HG02943 (cell line): Measurements from ENCODE around the gene TMEM205.

ENCODE experiments used
- ATAC-seq: cut with Tn5 transposase; IDR thresholded peaks from one replicate; pipeline ENCODE4 v1.9.1; 2021; ENCODE audit warnings: mild to moderate bottlenecking, low read depth, moderate library complexity; ENCODE audit not compliant: unreplicated experiment

TMEM205 gene

DNA sequence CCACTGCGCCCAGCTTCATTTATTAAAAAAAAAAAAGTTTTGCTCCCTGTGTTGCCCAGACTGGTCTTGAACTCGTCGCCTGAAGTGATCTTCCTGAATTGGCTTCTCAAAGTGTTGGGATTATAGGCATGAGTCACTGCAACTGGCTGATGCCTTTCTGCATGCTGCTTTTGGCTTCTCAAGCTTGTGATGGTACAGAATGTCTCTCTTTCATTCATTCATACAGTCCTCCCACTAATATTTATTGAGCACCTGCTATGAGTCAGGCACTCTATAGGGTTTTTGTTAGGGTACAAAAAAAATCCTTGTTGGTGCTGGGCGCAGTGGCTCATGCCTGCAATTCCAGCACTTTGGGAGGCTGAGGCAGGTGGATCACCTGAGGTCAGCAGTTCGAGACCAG is 41.1 kb downstream of the TMEM205 start:
- no peak for ATAC-seq

DNA sequence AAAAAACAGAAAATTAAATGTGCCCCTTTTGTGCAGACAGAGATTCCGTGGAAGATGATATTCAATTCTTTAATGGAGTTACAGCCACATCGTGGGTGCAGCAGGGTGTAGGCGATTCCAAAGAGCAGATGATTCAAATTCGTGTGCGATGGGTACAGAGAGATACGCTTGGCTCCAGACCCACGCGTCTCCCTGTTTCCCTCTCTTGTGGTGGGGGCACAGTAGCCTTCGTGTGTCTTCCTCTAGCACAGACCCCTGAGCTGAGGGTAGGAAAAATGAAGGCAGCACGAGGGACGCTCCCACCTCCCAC is 45.3 kb downstream of the TMEM205 start:
- no peak for ATAC-seq

DNA sequence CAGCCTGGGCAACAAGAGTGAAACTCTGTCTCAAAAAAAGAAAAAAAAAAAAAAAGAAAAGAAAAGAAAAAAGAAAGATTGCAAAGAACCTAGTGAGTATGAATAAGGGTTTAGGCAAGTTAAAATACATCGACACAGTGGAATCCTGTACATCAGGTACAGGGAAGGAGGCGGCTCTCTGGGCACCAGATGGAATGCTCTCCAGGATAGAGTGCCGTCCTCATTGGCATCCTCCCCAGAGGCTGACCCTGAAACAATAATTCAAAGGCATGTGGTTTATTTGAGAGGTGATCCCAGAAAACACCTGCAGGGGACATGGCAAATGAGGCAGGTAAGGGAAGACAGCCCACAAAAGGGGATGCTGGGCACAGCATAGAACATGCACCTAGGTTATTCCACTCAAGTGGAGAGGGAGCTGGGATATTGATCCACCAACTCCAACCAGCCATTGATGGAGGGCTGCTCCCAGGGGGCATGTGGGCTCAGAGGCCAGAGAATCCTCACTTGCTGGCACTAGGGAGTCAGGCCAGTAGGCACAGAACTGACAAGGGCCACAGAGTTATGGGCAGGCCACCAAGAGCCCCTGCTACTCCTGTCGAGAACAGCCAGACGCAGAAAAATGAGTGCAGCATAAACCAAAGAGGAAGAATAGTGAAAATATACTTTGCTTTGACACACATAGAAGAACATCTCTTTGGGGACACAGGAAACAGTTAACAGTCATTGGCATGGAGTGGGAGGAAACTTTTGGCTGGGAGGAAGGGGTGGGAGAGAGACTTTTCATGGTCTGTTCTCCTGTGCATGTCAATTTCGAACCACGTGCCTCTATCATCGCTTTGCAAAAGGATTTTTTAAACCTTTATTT is 45.9 kb downstream of the TMEM205 start:
- no peak for ATAC-seq

DNA sequence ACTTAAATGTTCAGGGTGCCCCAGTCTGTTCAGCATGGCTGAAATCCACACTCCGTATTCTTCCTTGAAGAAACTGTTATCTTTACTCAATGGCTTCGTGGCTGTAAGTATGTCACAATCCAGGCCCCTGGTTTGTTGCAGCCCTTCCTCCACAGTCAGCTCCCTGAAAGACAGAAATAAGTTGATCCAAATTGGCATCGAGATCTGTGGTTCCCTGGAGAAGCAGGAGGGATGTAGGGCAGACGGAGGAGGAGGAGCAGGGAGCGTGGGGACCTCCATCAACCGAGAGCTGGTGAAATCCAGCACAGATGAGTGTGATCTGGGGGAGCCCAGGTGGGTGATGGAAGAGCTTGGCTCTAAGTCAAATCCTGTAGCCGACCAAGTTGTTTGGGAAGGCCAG is 49.8 kb downstream of the TMEM205 start:
- ATAC-seq = no peak

DNA sequence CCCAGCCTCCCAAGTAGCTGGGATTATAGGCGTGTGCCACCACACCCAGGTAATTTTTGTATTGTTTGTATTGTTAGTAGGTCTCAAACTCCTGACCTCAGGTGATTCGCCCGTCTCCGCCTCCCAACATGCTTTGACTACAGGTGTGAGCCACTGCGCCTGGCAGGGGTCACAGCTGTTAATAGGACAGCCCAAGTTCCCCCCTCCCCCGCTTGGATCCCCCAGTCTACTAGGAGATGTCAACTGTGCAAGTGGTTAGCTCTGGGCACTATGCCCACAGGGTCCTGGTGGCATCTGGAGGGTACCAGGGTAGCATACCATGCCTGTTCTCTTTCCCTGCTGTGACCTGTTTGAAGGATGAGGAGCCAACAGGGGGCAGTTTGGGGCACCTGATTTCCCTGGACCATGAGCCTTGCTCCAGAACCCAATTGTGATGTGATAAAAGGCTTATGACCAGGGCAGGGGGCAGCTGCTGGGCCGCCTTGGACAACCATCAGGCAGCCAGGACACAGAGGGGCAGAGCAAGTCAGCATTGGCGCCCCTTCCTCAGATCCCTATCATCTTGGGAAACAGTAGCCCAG is 50.3 kb downstream of the TMEM205 start, which contains the start of gene TSPAN16:
TSPAN16 (plus strand) TSS at position 496 of the 581 bp plus-strand sequence. CDS start 138 bp downstream, outside the sequence.
- ATAC-seq = no peak

DNA sequence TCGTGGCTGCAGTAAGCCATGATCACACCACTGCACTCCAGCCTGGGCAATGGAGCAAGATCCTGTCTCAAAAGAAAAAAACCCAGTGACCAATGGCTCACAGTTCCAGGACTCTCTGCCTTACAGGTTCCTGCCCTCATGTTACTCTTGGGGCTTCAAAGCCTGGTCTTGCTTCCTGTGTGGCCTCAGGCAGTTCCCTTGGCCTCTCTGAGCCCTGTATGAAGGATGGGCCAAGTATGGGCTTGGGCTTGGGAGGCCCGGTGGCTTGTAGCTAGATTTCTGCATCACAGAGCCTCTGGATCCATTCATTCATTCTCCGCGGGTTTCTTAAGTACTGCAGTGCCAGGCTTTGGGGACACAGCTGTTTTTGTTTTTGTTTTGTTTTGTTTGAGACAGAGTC is 50.9 kb downstream of the TMEM205 start:
- no peak for ATAC-seq

DNA sequence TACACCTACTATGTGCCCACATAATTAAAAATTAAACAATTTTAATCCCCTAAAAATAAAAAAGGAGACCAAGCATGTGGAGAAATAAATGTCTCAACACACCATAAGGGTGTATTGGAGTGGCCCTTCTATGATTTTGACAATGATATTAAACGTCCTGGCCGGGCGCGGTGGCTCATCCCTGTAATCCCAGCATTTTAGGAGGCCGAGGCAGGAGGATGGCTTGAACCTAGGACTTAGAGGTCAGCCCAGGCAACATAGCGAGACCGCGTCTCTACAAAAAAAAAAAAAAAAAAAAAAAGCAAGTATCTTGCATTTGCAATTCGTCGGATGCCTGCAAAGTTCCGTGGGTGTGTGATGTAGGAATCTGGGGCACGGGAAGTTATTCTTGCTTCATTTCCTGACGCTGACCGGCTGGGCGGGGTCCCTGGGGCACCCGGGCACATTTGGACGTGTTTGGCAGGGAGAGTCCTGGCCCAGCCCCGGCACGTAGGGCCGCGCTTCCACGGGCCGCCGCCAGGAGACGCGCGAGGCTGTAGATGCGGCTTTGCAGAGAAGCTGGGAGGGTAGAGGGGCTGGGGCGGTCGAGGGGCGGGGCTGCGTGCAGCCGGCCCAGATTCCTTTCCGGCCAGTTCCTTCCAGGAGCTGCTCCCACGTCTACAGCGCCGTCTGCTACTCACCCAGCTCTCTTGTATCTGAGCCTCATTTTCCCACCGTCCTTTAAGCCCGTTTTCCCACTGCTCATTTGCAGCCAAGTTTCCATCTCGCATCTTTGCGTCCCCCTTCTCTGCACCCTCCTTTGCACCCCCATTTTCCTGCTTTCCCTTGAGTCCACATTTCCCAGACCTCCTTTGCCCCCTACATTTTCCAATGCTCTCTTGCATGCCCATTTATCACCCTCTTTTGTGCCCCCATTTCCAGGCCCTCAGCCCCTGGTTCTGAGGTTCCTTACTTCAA is 52.4 kb downstream of the TMEM205 start:
- ATAC-seq = no peak
